ENCODE data around the gene RGL4. TPM values are rescaled to one million over a fixed set of nuclear protein-coding genes. Genes with fewer than 3 reads are reported as not detected.

RGL4 gene
- total RNA-seq, 1 donor from 2014 or later, result not detected

GRCh38 chr22:23693979-23694680 is 3.3 kb downstream of the RGL4 start:
- H3K36me3 Mint-ChIP-seq (ENCODE audit: unreplicated experiment), result peaks cover 8% of the 10 kb centered on the region
- no peak overlapping the region for H3K27ac Mint-ChIP-seq (ENCODE audit: unreplicated experiment)
- TF ChIP-seq CTCF (IDR thresholded peaks at IDR 0.05; ENCODE audit: partially characterized antibody, unreplicated experiment), result no peak
- peaks cover 9% of the 10 kb centered on the region for H3K9me3 Mint-ChIP-seq (ENCODE audit: unreplicated experiment)
- H3K27me3 Mint-ChIP-seq (ENCODE audit: unreplicated experiment), result peaks cover 6% of the 10 kb centered on the region
- H3K4me3 Mint-ChIP-seq (ENCODE audit: unreplicated experiment), result no peak overlapping the region
- no peak for DNase-seq
- peaks cover 9% of the 10 kb centered on the region for H3K4me1 Mint-ChIP-seq (ENCODE audit: low read depth, unreplicated experiment)

- DNase-seq, result no peak
- no peak overlapping the region for H3K4me3 Mint-ChIP-seq (ENCODE audit: unreplicated experiment)
- peaks cover 8% of the 10 kb centered on the region for H3K36me3 Mint-ChIP-seq (ENCODE audit: unreplicated experiment)
- peaks cover 9% of the 10 kb centered on the region for H3K4me1 Mint-ChIP-seq (ENCODE audit: low read depth, unreplicated experiment)
- H3K27ac Mint-ChIP-seq (ENCODE audit: unreplicated experiment), result no peak overlapping the region
- peaks cover 9% of the 10 kb centered on the region for H3K9me3 Mint-ChIP-seq (ENCODE audit: unreplicated experiment)
- H3K27me3 Mint-ChIP-seq (ENCODE audit: unreplicated experiment), result peaks cover 6% of the 10 kb centered on the region
- TF ChIP-seq CTCF (IDR thresholded peaks at IDR 0.05; ENCODE audit: partially characterized antibody, unreplicated experiment), result no peak
These were observed 4.3 kb downstream of the RGL4 start for GRCh38 chr22:23695141-23695540.

GRCh38 chr22:23695571-23696325 is 4.9 kb downstream of the RGL4 start:
- Mint-ChIP-seq H3K36me3 (ENCODE audit: unreplicated experiment) (peaks cover 8% of the 10 kb centered on the region), H3K27me3 (ENCODE audit: unreplicated experiment) (peaks cover 6% of the 10 kb centered on the region), H3K27ac (ENCODE audit: unreplicated experiment) (no peak overlapping the region), H3K4me3 (ENCODE audit: unreplicated experiment) (no peak overlapping the region), H3K9me3 (ENCODE audit: unreplicated experiment) (peaks cover 9% of the 10 kb centered on the region), H3K4me1 (ENCODE audit: low read depth, unreplicated experiment) (peaks cover 9% of the 10 kb centered on the region)
- no peak for TF ChIP-seq CTCF (IDR thresholded peaks at IDR 0.05; ENCODE audit: partially characterized antibody, unreplicated experiment)
- no peak for DNase-seq

GRCh38 chr22:23696326-23696851 is 5.6 kb downstream of the RGL4 start:
- no peak for DNase-seq
- Mint-ChIP-seq H3K9me3 (ENCODE audit: unreplicated experiment) (peaks cover 9% of the 10 kb centered on the region), H3K4me1 (ENCODE audit: low read depth, unreplicated experiment) (peaks cover 9% of the 10 kb centered on the region), H3K27me3 (ENCODE audit: unreplicated experiment) (peaks cover 6% of the 10 kb centered on the region), H3K27ac (ENCODE audit: unreplicated experiment) (no peak overlapping the region), H3K36me3 (ENCODE audit: unreplicated experiment) (peaks cover 2% of the 10 kb centered on the region), H3K4me3 (ENCODE audit: unreplicated experiment) (no peak overlapping the region)
- no peak for TF ChIP-seq CTCF (IDR thresholded peaks at IDR 0.05; ENCODE audit: partially characterized antibody, unreplicated experiment)
